Stimulated activated CD8-positive, alpha-beta memory T cell treated with anti-CD3 and anti-CD28 coated beads, Interleukin-12 subunit alpha, Interleukin-12 subunit beta, amount 100 ng/mL, for 1 hour (primary cell): Measurements from ENCODE around the gene ZNF226.
A peak's percentile ranks its signal among the peaks of the same experiment; 100 is the strongest.
"Not testable (repeated sequence)": the region's sequence is repeated elsewhere in the genome, so short reads cannot be mapped to it uniquely, and the experiment has no call there.

Experiments
- DNase-seq: peaks from one replicate; pipeline ENCODE4 v3.0.0-alpha.2; 2020; ENCODE audit warnings: low read depth

ZNF226 gene

DNA sequence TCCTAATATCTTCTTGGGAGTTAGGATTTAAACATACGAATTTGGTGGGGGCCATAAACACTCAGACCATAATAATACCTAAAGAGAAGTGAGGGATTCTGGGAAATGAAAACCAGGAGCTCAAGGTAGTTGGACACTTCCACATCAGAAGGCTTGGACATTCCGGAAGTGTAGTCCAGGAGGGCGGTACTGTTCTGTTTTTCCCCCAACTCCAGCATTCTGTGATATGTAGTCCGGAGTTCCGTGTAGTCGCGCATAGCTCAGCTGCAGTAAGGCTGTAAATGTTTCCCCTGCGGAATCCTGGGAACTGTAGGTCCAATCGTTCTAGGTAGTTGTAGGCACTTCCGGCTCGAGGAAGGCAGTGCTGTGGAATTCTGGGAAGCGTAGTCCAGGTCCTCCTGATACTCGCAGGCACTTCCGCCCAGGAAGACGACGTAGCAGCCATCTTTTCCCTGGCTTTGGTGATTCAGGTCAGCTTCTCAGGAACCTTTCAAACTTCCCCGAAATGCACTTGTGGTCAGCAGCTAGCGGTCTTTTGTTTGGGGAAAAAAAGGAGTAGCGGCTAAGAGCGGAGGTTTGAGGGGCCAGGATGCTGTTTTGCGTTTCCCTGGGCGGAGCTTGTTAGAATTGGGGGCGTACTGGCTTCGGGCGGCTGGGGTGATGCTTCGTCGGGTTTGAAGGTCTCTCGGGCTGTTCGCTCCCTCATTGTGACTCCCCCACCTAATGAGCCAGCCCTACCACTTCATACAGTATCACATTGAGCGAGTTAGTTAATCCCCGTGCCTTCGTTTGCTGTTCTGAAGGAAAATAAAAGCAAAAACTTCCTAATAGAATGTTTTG, at the start of gene ZNF226:
TSS of gene ZNF226 (plus strand) at position 428 of the 840 bp plus-strand sequence. CDS start 4,981 bp downstream, outside the sequence.
- DNase-seq = peak; percentile 69

- DNase-seq = not testable (repeated sequence)
Observed at GRCh38 chr19:44121162-44121561, 43.7 kb upstream of the ZNF226 start.

GRCh38 chr19:44131955-44132354, 32.9 kb upstream of the ZNF226 start:
- DNase-seq = no peak

DNA sequence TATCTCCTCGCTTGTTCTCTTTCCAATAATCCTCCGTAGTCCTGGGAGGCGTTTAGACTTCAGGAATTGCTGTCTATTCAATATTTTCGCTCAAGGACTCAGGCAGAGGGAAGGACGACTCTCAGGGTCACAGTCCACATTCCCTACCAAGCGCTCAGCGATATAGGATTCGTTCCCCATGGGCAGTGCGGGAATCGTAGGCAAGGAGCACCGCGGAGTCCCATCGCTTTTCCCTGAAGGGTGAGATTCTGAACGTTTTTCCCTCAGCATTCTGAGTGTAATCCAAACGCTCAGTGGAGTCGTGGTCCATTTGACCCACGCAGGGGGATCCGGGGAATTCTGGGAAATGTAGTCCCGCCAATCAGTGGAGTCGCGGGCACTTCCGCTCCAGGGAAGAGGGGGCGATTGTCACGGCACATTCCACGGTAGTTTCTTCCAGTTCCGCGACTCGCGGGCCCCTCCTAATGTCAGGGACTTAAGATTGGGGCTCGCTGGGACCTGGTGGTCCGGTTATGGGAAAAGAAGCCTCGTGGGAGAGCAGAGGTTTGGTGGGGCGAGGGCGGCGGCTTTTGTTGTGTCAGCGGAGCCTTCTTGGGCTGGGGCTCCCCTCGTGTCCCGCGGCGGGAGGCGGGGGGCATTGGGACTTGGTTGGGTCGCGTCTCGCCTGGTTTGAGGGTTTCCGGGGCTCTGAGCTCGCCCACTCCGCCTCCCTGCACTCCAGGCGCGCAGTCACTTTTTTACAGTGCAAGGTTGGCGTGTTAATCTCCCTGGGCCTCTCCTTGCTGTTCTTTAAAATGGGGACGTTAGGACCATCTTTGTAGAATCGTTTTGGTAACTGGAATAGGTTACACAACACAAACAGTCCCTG, 23.5 kb upstream of the ZNF226 start, which contains the start of gene ZNF234:
TSS of gene ZNF234 (plus strand) at position 364 of the 868 bp plus-strand sequence. CDS start 3,079 bp downstream, outside the sequence.
- DNase-seq = peak; percentile 57

- no peak for DNase-seq
Observed at GRCh38 chr19:44142059-44142433, 22.9 kb upstream of the ZNF226 start.

- DNase-seq = no peak
Observed at GRCh38 chr19:44149776-44150175, 15.1 kb upstream of the ZNF226 start.

DNA sequence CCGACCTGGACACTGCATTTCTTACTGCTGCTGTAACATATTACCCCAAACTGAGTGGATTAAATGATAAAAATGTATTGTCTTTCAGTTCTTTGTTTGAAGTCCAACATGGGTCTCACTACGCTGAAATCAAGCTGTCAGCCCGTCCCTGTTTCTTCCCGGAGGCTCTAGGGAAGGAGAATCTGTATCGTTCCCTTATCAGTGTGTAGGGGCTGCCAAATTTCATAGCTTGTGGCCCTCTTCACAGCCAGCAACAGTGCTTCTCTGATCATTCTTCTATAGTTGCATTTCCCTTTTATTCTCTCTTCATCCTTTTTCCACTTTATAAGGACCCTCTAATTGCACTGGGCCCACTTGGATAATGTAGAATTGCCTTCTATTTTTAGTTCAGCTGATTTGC, 13.4 kb upstream of the ZNF226 start:
- no peak for DNase-seq

GRCh38 chr19:44156475-44156874, 8.4 kb upstream of the ZNF226 start:
- DNase-seq = no peak

DNA sequence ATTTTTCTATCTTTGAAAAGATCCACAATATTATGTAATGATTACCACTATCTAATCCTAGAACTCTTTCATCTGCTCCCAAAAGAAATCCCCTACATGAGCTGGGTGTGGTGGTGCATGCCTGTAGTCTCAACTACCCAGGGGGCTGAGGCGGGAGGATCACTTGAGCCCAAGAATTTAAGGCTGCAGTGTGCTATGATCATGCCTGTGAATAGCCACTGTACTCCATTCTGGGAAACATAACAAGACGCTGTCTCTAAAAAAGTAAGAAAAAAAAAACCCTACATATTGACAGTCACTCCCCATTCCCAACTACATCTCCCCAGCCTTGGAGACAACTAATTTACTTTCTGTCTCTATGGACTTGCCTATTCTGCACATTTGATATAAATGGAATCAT, 1.1 kb upstream of the ZNF226 start:
- no peak for DNase-seq

DNA sequence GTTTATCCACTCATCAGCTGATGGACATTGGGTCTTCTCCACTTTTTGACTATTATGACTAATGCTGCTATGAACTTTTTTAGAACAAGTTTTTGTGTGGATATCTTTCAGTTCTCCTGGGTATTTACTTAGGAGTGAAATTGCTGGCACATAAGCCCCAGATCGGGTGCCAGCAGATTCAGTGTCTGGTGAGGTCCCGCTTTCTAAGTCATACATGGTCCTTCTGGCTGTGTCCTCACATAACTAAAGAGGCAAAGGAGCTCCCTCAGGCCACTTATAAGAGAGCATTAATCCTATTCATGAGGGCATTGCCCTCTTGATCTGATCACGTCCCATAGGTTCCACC, 600 bp upstream of the ZNF226 start:
- no peak for DNase-seq

DNA sequence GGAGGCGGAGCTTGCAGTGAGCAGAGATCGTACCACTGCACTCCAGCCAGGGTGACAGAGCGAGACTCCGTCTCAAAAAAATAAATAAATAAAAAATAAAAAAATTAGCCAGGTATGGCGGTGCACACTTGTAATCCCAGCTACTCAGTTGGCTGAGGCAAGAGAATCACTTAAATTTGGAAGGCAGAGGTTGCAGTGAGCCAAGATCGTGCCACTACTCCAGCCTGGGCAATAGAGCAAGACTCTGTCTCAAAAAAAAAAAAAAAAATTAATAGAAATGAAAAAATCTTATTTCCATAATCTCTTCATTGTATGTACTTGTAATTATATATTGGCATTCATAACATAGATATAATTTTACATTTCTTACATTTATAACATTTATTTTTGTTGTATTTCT, 5.8 kb downstream of the ZNF226 start:
- DNase-seq = not testable (repeated sequence)

- no peak for DNase-seq
Observed at GRCh38 chr19:44176590-44176989, 11.7 kb downstream of the ZNF226 start.

- DNase-seq = no peak
Observed at GRCh38 chr19:44180968-44181367, 16.1 kb downstream of the ZNF226 start.

DNA sequence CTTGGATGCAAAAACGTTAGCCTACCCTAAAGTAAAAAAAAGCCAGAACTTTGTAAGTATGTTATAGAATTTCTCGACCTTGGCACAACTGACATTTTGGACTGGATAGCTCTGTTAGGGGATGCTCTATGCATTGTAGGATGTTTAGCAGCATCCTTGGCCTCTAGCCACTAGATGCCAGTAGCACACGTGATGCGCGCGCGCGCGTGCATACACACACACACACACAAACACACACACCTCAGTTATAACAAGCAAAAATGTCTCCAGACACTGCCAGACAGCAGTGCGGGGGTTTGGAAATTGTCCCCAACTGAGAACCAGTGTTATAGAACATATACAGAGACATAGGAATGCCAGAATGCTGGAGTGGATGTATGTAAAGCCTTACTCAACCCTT, 17.2 kb downstream of the ZNF226 start:
- DNase-seq = no peak

DNA sequence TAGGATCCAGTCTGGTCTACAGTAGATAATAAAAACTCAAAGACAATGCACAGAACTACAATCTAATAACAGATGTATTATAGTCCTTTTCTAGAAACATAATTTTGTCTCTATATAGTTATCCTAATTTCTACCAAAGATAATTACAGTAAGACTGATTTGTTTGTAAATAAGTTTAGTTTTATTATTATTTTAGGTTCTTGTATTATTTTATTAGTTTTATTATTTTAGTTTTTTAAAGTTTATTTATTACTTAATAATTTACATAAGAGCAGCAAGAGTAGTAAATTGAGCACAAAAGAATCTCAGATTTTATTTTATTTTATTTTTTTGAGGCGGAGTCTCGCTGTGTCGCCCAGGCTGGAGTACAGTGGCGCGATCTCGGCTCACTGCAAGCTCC, 25.1 kb downstream of the ZNF226 start:
- DNase-seq = no peak

GRCh38 chr19:44192127-44192526, 27.2 kb downstream of the ZNF226 start:
- DNase-seq = no peak

GRCh38 chr19:44196772-44197171, 31.9 kb downstream of the ZNF226 start:
- no peak for DNase-seq

DNA sequence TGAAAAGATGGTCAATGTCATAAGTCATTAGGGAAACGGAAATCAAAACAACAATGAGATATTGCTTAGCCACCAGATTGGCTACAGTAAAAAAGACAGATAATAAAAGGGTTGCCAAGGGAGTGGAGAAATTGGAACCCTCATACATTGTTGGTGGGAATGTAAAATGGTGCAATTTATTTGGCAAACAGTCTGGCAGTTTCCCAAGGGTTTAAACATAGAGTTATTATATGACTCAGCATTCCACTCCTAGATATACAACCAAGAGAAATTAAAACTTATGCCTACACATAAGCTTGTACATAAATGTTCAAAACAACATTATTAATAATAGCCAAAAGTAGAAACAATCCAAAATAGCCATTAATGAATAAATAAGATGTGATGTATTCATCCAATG, 37.6 kb downstream of the ZNF226 start:
- DNase-seq = no peak

DNA sequence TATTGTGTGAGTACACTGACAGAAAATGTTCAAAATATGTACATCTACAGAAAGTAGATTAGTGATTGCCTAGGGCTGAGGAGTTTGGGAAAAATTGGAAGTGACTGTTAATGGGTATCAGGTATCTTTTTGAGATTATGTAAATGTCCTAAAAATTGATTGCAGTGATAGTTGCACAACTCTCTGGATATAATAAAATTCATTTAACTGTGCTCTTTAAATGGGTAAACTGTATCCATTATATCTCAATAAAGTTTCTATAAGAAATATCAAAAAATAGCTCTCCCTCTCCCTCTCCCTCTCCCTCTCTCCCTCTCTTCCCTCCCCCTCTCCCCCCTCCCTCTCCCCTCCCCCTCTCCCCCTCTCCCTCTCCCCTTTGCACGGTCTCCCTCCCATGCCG, 38.1 kb downstream of the ZNF226 start:
- no peak for DNase-seq

- not testable (repeated sequence) for DNase-seq
Observed at GRCh38 chr19:44203877-44204276, 39.0 kb downstream of the ZNF226 start.

DNA sequence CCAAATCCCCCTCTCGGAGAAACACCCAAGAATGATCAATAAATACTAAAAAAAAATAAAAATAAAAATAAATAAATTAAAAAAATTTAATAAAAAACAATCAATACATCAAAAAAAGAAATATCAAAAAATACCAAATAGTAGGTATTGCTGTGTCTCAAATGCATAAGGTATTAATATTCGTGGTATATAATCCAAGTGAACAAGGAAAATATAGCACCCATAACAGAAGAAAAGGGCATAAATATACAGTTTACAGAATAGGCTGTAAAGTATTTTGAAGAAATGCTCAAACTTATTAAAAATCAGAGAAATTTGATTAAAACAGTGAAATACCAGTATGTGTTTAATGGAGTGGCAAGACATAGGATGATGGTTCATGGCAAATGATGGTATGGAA, 39.9 kb downstream of the ZNF226 start:
- no peak for DNase-seq

DNA sequence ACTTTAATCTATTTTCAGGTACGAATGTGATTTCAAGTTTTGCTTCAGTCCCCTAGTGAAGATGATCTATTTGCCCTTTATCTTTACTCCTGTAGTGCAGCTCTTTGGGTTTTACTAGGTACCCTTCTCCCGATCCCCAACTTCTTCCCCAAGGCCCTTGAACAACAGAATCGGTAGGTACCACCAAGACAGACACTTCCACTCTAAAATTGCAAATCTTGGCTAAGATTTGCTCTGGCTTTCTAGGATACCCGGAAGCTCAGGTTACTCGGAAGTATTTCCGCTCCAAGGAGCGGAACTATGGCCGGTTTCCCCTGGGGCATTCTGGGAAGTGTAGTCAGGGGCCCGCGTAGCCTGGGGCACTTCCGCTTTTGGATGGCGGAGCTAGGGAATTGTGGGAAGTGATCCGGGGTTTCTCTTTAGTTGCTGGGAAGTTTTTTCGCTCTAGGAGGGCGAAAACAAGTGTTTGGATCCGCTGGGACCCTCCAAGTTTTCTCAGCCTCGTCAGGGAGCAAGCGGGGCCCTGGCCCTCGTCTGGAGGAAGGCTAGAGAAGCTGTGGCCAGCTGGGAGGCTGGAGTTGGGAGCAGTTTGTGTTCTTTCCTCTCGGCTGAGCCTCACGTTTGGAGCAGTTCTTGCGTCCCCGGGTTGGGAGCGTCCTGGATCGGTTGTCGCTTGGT, 42.4 kb downstream of the ZNF226 start:
- DNase-seq = peak; percentile 70
